Breast epithelium (tissue), 3 donors: ENCODE data around the gene ZNF516.

Source experiments
- POLR2A ChIP-seq: fragments of 450-650 bp; IDR thresholded peaks from one replicate; pipeline ENCODE4 v1.6.1; 2016; ENCODE audit warnings: antibody characterized with exemption, mild to moderate bottlenecking, moderate library complexity
- POLR2AphosphoS5 ChIP-seq, 3 donors: sonication (generic); formaldehyde crosslinking; IDR thresholded peaks; one replicate each; pipeline ENCODE4 v1.6.1; 2017; ENCODE audit warnings: antibody characterized with exemption in 3 of 3
- TF ChIP-seq, protein P1 (sequence below), 3 donors: fragments of 450-650 bp; IDR thresholded peaks; one replicate each; pipeline ENCODE4 v1.5.1; 2016 to 2017; ENCODE audit warnings: antibody characterized with exemption in 3 of 3, mild to moderate bottlenecking in 3 of 3, moderate library complexity in 3 of 3

DNA sequence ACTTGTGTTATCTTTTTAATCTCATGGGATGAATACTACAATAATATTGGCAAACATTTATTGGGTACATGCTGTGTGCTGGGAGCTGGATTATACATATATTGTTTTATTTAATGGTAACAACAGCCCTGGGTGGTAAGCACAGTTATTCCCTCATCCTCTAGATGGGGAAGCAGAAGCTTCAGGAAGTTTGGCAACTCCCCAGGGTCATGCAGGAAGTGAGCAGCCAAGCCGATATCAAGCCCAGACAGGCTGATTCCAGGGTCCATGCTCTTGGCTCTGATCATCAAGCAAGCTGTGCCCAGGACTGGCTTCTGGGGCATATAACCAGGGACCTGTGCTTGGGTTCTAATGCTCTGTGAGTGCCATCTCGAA, 155.8 kb downstream of the ZNF516 start:
- TF ChIP-seq, protein P1, sequence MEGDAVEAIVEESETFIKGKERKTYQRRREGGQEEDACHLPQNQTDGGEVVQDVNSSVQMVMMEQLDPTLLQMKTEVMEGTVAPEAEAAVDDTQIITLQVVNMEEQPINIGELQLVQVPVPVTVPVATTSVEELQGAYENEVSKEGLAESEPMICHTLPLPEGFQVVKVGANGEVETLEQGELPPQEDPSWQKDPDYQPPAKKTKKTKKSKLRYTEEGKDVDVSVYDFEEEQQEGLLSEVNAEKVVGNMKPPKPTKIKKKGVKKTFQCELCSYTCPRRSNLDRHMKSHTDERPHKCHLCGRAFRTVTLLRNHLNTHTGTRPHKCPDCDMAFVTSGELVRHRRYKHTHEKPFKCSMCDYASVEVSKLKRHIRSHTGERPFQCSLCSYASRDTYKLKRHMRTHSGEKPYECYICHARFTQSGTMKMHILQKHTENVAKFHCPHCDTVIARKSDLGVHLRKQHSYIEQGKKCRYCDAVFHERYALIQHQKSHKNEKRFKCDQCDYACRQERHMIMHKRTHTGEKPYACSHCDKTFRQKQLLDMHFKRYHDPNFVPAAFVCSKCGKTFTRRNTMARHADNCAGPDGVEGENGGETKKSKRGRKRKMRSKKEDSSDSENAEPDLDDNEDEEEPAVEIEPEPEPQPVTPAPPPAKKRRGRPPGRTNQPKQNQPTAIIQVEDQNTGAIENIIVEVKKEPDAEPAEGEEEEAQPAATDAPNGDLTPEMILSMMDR (IDR thresholded peaks at IDR 0.05), result no peak
- TF ChIP-seq POLR2A, result no peak
- TF ChIP-seq POLR2AphosphoS5 (IDR thresholded peaks at IDR 0.05), result no peak
